GM12872 (cell line): ENCODE data around the gene NEK6.

Source experiments
- CTCF ChIP-seq: IDR thresholded peaks from 3 replicates; pipeline ENCODE4 v1.5.1; 2011; ENCODE audit warnings: low read depth, mild to moderate bottlenecking, low read length, moderate library complexity; ENCODE audit not compliant: insufficient read depth

The NEK6 gene

DNA sequence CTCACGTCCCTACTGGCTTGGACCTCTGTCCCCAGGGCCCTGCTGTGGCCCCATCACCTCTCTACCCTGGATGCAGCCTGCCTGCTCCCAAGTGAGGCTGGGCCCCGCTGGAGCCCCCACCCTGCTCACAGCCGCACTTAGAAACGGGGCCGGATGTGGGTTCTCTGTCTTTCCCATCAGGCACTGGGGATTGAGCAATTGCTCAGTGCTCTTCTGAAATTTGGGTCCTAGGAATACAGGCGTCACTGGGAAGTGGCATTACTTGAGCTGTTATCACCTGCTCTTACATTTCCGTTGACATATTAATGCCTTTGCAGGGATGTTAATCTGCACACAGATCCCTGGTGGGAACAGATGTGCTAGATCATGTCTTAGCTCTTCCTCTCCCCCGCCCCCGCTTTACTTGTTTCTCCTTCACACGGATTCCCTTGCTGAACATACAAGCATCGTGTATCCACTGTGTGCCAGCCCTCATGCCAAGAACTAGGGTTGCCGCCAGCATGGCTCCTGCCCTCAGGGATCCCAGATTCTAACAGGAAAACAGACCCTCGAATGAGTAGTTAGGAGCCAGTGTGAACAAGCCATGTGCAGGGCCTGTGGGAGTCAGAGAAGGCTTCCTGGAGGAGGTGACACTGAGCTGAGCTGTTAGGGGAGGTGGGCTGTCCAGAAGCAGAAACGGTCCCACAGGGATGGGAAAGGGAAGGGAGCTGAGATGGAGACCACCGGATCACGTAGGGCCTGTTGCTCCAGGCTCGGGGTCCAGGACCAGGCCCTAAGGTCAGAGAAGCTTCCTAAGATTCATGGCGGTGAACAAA, 65.1 kb downstream of the NEK6 start:
- TF ChIP-seq CTCF, result no peak

DNA sequence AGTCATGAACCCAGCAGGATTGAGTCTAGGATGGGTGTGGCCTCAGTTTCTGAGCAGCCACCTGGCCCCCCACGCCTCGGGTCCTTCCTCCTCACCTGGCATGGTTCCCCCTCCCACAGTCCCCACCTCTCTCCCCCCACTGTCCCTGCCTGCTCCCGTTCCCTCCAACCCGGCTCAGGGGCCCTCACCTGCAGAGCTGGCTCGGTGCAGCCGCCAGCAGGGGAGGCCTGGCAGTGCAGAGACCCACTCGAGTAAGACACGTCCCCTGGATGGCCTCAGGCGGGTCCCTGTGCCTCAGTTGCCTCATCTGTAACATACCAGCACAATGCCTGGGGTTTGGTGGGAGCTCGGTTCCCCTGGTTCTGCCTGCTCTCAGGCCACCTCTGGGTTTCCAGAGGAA, 66.2 kb downstream of the NEK6 start:
- no peak for TF ChIP-seq CTCF

DNA sequence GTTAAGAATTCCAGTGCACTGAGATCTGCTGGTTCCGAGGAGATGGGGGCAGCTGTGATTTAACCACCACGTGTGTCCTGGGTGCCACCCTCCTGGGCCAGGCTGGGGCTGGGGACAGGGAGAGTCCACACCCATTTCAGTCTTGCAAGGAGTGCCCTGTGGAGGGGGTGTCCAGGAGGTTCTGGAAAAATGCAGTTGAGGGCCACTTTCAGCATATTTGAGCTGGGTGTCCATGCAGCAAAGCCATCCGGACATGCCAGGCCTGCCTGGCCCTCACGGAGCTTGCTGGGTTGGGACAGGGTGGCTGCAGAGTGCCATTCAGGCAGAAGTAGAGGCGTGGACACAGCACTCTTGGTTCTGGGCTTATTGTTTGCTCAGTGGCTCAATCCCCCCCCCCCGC, 68.1 kb downstream of the NEK6 start:
- no peak for TF ChIP-seq CTCF

- TF ChIP-seq CTCF, result no peak
Observed at GRCh38 chr9:124326378-124326777, 68.6 kb downstream of the NEK6 start.

GRCh38 chr9:124327491-124327890, 69.7 kb downstream of the NEK6 start:
- TF ChIP-seq CTCF, result no peak

GRCh38 chr9:124328285-124328684, 70.5 kb downstream of the NEK6 start:
- no peak for TF ChIP-seq CTCF

DNA sequence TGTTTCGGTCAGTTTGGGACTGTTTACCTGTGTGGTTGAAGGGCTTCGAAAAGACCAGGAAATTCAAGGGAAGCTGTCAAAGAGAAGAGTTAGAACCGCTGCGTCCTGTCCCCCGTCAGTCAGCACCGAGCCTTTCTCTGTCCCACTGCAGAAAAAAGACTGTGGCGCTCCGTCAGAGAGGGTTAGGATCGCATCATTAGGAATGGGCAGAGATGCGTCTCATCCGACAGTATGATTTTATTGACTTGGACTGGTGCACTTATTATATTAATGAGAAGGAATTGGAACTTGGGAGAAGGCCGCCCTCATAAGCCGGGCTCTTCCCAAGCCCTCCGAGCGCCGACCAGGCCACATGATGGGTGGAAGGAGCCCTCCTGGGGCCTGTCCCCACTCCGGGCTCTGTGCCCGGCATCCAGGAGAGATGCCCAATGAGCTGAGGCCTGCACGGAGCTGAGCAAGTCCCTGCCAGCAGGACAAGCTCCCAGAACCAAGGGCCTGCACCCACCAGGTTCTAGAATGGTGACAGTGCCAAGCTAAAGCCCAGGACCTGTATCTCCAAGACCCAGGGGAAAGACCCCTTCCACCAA, 71.5 kb downstream of the NEK6 start:
- TF ChIP-seq CTCF, result no peak
